D721Med (cell line): ENCODE data around the gene ZNF574.

Experiments
- DNase-seq: peaks from one replicate; pipeline ENCODE4 v3.0.0; 2011; ENCODE audit warnings: low spot score; ENCODE audit not compliant: insufficient read length
- FAIRE-seq: peaks from 2 replicates; lab custom pipeline; 2011; peaks lifted over from hg19 to GRCh38; lab: Jason Lieb, UNC
- TF ChIP-seq, protein P1 (sequence below): IDR thresholded peaks from 2 replicates; pipeline ENCODE4 v1.5.1; 2012; ENCODE audit warnings: mild to moderate bottlenecking, control low read depth; ENCODE audit not compliant: insufficient read depth; ENCODE audit errors: missing control alignments

Gene ZNF574

GRCh38 chr19:42075364-42075615 is 676 bp upstream of the ZNF574 start:
- FAIRE-seq, result no peak
- DNase-seq, result no peak
- TF ChIP-seq, protein P1, sequence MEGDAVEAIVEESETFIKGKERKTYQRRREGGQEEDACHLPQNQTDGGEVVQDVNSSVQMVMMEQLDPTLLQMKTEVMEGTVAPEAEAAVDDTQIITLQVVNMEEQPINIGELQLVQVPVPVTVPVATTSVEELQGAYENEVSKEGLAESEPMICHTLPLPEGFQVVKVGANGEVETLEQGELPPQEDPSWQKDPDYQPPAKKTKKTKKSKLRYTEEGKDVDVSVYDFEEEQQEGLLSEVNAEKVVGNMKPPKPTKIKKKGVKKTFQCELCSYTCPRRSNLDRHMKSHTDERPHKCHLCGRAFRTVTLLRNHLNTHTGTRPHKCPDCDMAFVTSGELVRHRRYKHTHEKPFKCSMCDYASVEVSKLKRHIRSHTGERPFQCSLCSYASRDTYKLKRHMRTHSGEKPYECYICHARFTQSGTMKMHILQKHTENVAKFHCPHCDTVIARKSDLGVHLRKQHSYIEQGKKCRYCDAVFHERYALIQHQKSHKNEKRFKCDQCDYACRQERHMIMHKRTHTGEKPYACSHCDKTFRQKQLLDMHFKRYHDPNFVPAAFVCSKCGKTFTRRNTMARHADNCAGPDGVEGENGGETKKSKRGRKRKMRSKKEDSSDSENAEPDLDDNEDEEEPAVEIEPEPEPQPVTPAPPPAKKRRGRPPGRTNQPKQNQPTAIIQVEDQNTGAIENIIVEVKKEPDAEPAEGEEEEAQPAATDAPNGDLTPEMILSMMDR, result no peak

DNA sequence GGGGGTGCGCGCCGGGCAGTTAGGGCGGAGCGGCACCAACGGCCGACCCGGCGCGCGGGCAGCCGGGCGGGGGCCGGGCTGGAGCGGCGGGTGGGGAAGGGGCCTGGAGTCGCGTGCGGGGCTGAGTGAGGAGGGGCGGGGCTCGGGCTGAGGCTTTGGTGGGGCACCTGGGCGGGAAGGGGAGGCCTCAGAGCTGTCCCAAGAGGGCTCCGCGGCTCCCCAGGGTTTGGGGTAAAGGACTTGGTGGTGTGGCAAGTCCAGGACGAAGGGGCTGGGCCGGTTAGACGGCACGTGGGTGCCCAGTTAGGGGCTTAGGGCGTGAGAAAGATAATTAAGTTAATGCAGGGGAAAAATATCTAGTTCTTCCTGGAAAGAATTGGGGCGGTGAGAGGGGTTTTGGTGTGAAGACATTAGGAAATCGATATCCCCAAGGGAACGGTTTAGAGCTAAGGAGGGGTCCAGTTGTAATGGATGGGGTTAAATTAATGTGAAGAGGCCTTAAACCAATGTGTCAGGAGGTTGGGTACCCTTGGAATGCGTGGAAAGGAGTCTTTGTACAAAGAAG is 496 bp downstream of the ZNF574 start:
- TF ChIP-seq, protein P1, result no peak
- DNase-seq (no peak), FAIRE-seq (no peak)

- no peak for FAIRE-seq
- no peak for DNase-seq
- TF ChIP-seq, protein P1, result no peak
Measured at GRCh38 chr19:42078058-42078457, 2.1 kb downstream of the ZNF574 start.

DNA sequence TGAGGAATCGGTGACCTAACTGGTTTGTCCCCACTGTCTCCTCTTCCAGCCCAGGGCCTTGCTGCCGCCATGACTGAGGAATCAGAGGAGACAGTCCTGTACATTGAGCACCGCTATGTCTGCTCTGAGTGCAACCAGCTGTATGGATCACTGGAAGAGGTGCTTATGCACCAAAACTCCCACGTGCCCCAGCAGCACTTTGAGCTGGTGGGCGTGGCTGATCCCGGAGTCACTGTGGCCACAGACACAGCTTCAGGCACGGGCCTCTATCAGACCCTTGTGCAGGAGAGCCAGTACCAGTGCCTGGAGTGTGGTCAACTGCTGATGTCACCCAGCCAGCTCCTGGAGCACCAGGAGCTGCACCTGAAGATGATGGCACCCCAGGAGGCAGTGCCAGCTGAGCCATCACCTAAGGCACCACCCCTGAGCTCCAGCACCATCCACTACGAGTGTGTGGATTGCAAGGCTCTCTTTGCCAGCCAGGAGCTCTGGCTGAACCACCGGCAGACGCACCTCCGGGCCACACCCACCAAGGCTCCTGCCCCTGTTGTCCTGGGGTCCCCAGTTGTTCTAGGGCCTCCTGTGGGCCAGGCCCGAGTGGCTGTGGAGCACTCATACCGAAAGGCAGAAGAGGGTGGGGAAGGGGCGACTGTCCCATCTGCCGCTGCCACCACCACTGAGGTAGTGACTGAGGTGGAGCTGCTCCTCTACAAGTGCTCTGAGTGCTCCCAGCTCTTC is 2.7 kb downstream of the ZNF574 start:
- TF ChIP-seq, protein P1, result no peak
- DNase-seq, result no peak
- no peak for FAIRE-seq

- DNase-seq (no peak), FAIRE-seq (no peak)
- TF ChIP-seq, protein P1, result no peak
Measured at GRCh38 chr19:42079276-42079669, 3.3 kb downstream of the ZNF574 start.

- TF ChIP-seq, protein P1, result no peak
- no peak for DNase-seq
- no peak for FAIRE-seq
Measured at GRCh38 chr19:42079886-42080763, 4.2 kb downstream of the ZNF574 start.
